Calu3 (cell line): ENCODE measurements around the gene RAI1. TPM values are rescaled to one million over a fixed set of nuclear protein-coding genes. Genes with fewer than 3 reads are reported as not detected.

Experiments
- BruUV-seq: library from RNA; stranded (reverse); fragments of 400-500 nt; replicated peaks from 2 replicates; lab custom pipeline; 2021; lab: Mats Ljungman, UMichigan
- CTCF ChIA-PET: fragments of 300-600 bp; sonication (Branson Sonifier 250); formaldehyde crosslinking; loops from one replicate; lab custom pipeline; 2022; ENCODE audit warnings: antibody characterized with exemption; lab: Charles Lee
- DNase-seq: peaks from one replicate; pipeline ENCODE4 v3.0.0; 2022
- H3K27ac Mint-ChIP-seq: one replicate; pipeline ENCODE4 v1.8.0; 2022; ENCODE audit warnings: mixed read lengths; ENCODE audit not compliant: unreplicated experiment
- H3K27me3 Mint-ChIP-seq: one replicate; pipeline ENCODE4 v1.8.0; 2022; ENCODE audit warnings: mixed read lengths; ENCODE audit not compliant: unreplicated experiment
- H3K36me3 Mint-ChIP-seq: one replicate; pipeline ENCODE4 v1.8.0; 2022; ENCODE audit warnings: mild to moderate bottlenecking, moderate library complexity, mixed read lengths; ENCODE audit not compliant: insufficient read depth, unreplicated experiment
- H3K4me1 Mint-ChIP-seq: one replicate; pipeline ENCODE4 v1.8.0; 2022; ENCODE audit warnings: mild to moderate bottlenecking, low read depth, mixed read lengths; ENCODE audit not compliant: unreplicated experiment
- H3K4me3 Mint-ChIP-seq: one replicate; pipeline ENCODE4 v1.8.0; 2022; ENCODE audit warnings: mild to moderate bottlenecking, low read depth, moderate library complexity, mixed read lengths; ENCODE audit not compliant: unreplicated experiment
- H3K9me3 Mint-ChIP-seq: one replicate; pipeline ENCODE4 v1.8.0; 2022; ENCODE audit warnings: low read depth, mixed read lengths; ENCODE audit not compliant: unreplicated experiment
- intact Hi-C: fragments of 100-400 bp; cut with micrococcal nuclease; formaldehyde crosslinking; loops from one replicate; pipeline ENCODE4 v1.10.0; 2022; ENCODE audit not compliant: unreplicated experiment
- total RNA-seq: library from RNA; stranded (reverse); gene quantifications from 2 replicates; pipeline ENCODE4 v1.2.3, GENCODE V29; 2022
- TF ChIP-seq, protein P1 (sequence below): fragments of 200-600 bp; IDR thresholded peaks from one replicate; pipeline ENCODE4 v1.8.0; 2022; ENCODE audit warnings: antibody characterized with exemption; ENCODE audit not compliant: unreplicated experiment

The RAI1 gene
- total RNA-seq, 1 experiment from 2014 or later: 38.0 TPM

- H3K9me3 Mint-ChIP-seq: no peaks in the 10 kb centered on the region
- TF ChIP-seq, protein P1, sequence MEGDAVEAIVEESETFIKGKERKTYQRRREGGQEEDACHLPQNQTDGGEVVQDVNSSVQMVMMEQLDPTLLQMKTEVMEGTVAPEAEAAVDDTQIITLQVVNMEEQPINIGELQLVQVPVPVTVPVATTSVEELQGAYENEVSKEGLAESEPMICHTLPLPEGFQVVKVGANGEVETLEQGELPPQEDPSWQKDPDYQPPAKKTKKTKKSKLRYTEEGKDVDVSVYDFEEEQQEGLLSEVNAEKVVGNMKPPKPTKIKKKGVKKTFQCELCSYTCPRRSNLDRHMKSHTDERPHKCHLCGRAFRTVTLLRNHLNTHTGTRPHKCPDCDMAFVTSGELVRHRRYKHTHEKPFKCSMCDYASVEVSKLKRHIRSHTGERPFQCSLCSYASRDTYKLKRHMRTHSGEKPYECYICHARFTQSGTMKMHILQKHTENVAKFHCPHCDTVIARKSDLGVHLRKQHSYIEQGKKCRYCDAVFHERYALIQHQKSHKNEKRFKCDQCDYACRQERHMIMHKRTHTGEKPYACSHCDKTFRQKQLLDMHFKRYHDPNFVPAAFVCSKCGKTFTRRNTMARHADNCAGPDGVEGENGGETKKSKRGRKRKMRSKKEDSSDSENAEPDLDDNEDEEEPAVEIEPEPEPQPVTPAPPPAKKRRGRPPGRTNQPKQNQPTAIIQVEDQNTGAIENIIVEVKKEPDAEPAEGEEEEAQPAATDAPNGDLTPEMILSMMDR: no peak
- H3K36me3 Mint-ChIP-seq: peaks cover 18% of the 10 kb centered on the region
- H3K4me1 Mint-ChIP-seq: peaks cover 56% of the 10 kb centered on the region
- no peaks in the 10 kb centered on the region for H3K27me3 Mint-ChIP-seq
- intact Hi-C loops: no loop called here
- H3K4me3 Mint-ChIP-seq: peak overlapping the region; percentile 36
- CTCF ChIA-PET: interaction anchor here (0.6 to 0.9 kb wide), 2 partner anchors 10 to 13 kb away, joined by 3 read pairs; no protein-coding TSS in a partner anchor
- no TSS peak for BruUV-seq
- DNase-seq: no peak
- peak overlapping the region; percentile 70 for H3K27ac Mint-ChIP-seq
These were observed 60.2 kb downstream of the RAI1 start for GRCh38 chr17:17741349-17742023.

DNA sequence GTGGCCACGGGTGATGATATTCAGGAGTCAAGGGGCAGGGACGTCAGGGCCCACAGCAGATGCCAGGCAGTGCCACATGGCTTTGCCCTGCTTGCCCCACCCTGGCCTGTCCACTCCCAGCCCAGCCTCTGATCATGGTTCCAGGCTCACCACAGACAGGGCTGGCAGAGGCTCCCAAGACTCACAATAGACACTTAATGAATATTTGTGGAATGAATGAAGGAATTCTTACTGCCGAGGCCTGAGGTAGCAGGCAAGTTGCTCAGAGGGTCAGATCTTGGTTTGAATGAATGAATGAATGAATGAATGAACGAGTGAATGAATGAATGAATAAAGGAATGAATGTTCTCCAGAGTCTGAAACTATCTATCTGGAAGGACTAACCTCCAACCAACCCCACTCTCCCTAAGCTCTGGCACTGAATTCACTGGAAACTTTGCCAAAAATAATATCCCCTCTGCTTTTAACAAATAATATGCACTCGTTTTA, 60.9 kb downstream of the RAI1 start:
- peaks cover 49% of the 10 kb centered on the region for H3K4me1 Mint-ChIP-seq
- H3K36me3 Mint-ChIP-seq: peaks cover 14% of the 10 kb centered on the region

GRCh38 chr17:17742688-17743390, 61.6 kb downstream of the RAI1 start:
- no TSS peak for BruUV-seq
- Mint-ChIP-seq H3K27me3 (no peaks in the 10 kb centered on the region), H3K27ac (no peak overlapping the region), H3K4me1 (peaks cover 48% of the 10 kb centered on the region), H3K36me3 (peaks cover 12% of the 10 kb centered on the region), H3K4me3 (no peak overlapping the region), H3K9me3 (no peaks in the 10 kb centered on the region)
- intact Hi-C loops: no loop called here
- no peak for DNase-seq
- TF ChIP-seq, protein P1: no peak
- CTCF ChIA-PET: no interaction called here

More for the DNA sequence above, 60.9 kb downstream of the RAI1 start:
- no peaks in the 10 kb centered on the region for H3K9me3 Mint-ChIP-seq
- CTCF ChIA-PET: no interaction called here
- no TSS peak for BruUV-seq
- no peak overlapping the region for H3K4me3 Mint-ChIP-seq
- no peak for DNase-seq
- intact Hi-C loops: no loop called here
- no peak overlapping the region for H3K27ac Mint-ChIP-seq
- TF ChIP-seq, protein P1: no peak
- no peaks in the 10 kb centered on the region for H3K27me3 Mint-ChIP-seq

DNA sequence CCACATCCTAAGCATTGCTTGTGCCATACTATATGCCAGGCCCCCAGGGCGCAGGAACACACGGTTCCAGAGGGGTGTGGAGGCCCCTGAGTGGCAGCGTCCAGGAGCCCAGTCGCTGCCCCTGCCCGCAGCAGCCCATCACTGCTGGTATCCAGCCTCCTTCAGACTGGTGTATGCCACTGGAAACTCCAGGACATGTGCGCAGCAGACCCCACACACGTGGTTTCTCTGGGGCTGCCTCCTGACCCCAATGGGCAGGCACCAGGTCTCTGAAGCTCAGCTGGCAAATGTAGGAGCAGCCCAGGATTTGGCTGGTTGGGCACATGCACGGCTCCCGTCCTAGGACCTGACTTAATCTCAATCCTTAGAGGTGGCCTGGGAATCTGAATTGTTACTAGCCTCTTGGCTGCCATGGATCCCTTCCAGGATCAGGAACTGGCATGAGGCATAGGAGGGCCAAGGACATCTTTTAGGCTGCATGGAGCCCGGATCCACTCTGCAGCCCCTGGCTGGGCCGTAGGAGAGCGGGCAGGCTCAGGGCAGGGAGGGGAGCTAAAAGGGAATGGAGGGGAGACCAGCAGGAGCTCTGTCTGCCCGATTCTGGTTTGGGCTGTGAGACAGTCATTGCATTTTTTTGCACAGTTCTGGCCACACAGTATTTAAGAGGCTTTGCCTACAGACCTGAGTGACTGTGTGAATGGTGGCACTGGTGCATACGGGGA, 62.3 kb downstream of the RAI1 start:
- TF ChIP-seq, protein P1: no peak
- H3K9me3 Mint-ChIP-seq: no peaks in the 10 kb centered on the region
- H3K36me3 Mint-ChIP-seq: peaks cover 12% of the 10 kb centered on the region
- CTCF ChIA-PET: no interaction called here
- intact Hi-C loops: no loop called here
- no peaks in the 10 kb centered on the region for H3K27me3 Mint-ChIP-seq
- H3K27ac Mint-ChIP-seq: no peak overlapping the region
- H3K4me3 Mint-ChIP-seq: no peak overlapping the region
- BruUV-seq: no TSS peak
- peaks cover 47% of the 10 kb centered on the region for H3K4me1 Mint-ChIP-seq
- no peak for DNase-seq
